D721Med (cell line): ENCODE results near the gene CREB3L2.
"Not testable (repeated sequence)": the region's sequence is repeated elsewhere in the genome, so short reads cannot be mapped to it uniquely, and the experiment has no call there.

Experiments used
- DNase-seq: peaks from one replicate; pipeline ENCODE4 v3.0.0; 2011; ENCODE audit warnings: low spot score; ENCODE audit not compliant: insufficient read length
- FAIRE-seq: peaks from 2 replicates; lab custom pipeline; 2011; peaks lifted over from hg19 to GRCh38; lab: Jason Lieb, UNC
- TF ChIP-seq, protein P1 (sequence below): IDR thresholded peaks from 2 replicates; pipeline ENCODE4 v1.5.1; 2012; ENCODE audit warnings: mild to moderate bottlenecking, control low read depth; ENCODE audit not compliant: insufficient read depth; ENCODE audit errors: missing control alignments

CREB3L2 gene

DNA sequence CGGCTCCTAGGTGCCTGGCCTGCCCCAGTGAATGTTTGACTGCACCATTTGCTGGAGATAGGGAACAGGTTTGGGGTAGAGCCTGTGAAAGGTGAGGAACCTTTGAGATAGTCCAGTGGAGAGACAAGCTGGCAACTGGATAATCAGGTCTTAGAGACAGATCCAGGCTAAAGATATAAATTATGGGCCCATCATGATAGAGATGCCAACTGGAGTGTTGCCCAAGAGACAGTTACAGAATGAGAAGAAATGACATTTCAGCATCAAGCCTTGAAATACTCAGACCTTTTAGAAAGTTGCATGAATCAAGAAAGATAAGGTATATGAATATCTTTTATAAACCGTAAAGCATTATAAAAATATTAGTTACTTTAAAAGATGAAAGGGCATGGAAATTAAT, 27.1 kb downstream of the CREB3L2 start:
- no peak for FAIRE-seq
- DNase-seq = no peak
- TF ChIP-seq, protein P1, sequence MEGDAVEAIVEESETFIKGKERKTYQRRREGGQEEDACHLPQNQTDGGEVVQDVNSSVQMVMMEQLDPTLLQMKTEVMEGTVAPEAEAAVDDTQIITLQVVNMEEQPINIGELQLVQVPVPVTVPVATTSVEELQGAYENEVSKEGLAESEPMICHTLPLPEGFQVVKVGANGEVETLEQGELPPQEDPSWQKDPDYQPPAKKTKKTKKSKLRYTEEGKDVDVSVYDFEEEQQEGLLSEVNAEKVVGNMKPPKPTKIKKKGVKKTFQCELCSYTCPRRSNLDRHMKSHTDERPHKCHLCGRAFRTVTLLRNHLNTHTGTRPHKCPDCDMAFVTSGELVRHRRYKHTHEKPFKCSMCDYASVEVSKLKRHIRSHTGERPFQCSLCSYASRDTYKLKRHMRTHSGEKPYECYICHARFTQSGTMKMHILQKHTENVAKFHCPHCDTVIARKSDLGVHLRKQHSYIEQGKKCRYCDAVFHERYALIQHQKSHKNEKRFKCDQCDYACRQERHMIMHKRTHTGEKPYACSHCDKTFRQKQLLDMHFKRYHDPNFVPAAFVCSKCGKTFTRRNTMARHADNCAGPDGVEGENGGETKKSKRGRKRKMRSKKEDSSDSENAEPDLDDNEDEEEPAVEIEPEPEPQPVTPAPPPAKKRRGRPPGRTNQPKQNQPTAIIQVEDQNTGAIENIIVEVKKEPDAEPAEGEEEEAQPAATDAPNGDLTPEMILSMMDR = no peak

DNA sequence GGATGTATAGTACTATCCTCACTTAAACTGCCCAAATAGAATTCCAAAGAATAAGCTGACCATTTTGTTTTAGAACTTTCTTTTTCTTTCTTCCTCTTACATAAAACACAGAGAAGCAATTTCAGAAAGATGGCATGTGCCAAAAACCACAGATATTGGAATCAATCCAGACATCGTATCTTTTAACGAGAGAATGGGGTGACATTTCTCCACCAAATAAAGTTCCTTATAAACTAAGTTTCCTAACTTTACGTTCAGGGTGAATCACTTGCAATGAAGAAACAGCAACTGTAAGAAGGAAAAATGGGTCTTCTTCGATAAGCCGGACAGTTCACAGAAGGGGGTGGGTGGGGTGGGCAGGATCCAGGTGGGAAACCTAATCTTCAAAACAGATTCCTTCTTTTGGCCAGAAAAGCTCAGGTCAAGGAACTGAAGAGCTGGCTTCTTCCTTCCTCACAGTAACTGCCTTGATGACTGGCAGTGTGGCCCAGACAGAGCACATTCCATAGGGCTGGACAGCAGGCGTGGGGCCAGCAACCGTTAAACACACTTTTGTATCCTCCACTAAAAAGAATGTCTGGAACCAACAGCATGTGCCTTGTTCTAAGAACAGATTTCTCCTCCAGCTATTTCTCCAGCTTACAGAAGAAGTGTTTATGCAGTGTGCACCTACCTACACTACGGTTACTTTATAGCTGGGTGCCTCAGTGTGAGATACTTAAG, 31.5 kb downstream of the CREB3L2 start:
- no peak for FAIRE-seq
- TF ChIP-seq, protein P1 = no peak
- no peak for DNase-seq

DNA sequence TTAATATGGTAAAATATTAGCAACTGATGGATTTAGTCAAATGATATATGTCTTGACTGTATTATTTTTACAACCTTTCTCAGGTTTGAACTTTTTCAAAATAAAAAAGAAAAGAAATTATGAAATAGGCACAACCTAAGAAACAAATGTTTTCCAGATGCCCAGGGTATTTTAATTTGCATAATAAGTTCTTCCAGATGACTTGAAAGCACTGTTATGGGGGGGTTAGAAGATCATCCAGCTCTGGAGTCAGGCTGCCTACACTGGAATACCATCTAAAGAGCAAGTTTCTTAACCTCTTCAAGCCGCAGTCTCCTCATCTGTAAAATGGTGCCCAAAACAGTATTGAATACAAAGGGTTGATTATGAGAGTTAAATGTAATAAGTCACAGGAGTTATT, 32.1 kb downstream of the CREB3L2 start:
- TF ChIP-seq, protein P1 = no peak
- DNase-seq = no peak
- FAIRE-seq = no peak

DNA sequence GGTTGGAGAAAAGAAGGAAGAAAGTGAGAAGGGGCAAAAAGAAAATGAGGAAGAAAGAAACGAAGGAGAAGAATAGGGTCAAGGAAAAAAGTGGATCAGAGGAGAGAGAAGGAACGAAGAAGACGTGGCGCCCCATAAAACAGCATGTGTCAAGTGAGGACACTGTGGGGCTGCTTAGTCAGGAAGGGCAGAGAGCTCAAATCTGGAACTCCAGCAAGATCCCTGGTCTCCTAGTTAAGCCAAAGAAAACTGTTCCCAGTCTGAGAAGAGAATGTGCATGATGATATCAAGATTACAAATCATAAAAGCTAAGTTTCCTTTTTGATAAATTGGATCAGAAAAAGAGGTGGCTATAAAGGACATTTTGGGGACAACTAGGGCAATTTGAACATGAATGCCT, 33.0 kb downstream of the CREB3L2 start:
- FAIRE-seq (no peak), DNase-seq (no peak)
- TF ChIP-seq, protein P1 = no peak

DNA sequence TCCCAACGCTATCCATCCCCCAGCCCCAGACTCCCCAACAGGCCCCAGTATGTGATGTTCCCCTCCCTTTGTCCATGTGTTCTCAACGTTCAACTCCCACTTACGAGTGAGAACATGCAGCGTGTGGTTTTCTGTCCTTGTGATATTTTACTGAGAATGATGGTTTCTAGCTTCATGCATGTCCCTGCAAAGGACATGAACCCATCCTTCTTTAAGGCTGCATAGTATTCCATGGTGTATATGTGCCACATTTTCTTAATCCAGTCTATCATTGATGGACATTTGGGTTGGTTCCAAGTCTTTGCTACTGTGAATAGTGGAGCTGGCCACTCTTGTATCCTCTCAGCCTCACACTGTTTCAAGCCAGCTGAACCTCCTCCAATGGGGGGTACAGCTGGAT, 33.5 kb downstream of the CREB3L2 start:
- not testable (repeated sequence) for DNase-seq, FAIRE-seq

DNA sequence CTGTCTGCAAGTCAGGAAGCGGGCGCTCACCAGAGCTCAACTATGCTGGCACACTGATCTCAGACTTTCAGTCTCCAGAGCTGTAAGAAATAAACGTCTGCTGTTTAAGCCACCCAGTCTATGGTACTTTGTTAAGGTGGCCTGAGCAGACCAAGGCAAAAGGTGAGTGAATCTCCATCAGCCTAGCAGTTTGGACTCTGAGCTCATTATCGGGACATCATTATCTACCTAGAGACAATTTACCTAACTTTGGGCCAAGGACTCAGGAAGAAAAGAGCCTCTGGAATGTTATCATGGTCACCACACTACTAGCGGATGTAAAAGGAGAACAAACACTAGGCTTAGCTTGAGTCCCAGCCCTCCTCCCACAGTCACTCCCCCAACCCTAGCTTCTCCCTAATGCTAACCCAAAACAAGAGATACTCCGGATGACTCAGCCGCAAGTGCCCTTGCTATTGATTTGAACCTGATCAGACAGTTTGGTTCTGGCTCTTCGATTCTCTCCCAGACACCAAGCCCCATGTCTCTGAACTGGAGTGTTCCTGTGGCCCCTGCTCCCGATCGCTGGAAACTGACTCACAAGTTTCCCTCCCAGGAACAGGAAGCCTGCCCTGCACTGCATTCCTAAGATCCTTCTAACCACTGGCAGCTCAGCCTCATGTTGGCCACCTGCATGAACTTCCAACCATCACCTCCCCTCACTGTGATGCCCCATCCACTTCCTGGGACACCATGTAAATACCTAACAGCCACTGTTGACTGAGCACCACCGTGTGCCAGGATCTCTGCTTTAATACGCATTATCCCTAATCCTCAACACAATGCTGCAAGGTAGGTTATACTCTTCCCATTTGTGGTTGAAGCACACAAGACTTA, 34.5 kb downstream of the CREB3L2 start:
- no peak for DNase-seq
- TF ChIP-seq, protein P1 = no peak
- no peak for FAIRE-seq

DNA sequence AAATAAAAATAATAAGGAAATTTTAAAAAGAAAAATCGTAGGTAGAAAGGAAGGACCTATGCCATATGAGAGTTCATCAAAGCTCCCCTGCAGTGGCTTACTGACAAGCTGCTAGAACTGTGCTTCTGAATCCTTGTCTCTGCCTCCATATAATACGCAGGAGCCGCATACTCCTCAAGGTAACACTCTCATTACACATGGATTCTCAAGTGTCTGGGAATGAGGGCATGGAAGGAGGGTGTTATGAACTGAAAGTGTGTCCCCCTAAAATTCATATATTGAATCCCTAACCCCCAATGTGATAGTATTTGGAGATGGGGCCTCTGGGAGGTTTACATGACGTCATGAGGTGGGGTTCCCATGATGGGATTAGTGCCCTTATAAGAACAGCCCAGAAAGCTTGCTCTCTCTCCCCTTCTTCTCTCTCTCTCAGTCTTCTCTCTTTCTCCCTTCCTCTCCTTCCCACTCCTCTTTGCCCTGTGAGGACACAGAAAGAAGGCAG, 35.2 kb downstream of the CREB3L2 start:
- DNase-seq = no peak
- TF ChIP-seq, protein P1 = no peak
- FAIRE-seq = no peak
